ENCODE results near the gene PSEN2.

Gene PSEN2

GRCh38 chr1:226870026-226870400 lies 403 bp upstream of the PSEN2 start:
- no peak for DNase-seq (ENCODE audit: low read depth, low spot score)

GRCh38 chr1:226871636-226872327 lies 1.4 kb downstream of the PSEN2 start:
- Histone ChIP-seq H3K4me3 (no peak overlapping the region), H3K27ac (no peak overlapping the region), H3K36me3 (ENCODE audit: insufficient read depth, low read length) (no peaks in the 10 kb centered on the region), H3K9ac (ENCODE audit: insufficient read length) (no peak overlapping the region), H3K9me3 (ENCODE audit: low read depth, low read length) (no peaks in the 10 kb centered on the region)
- TF ChIP-seq EZH2 (IDR thresholded peaks at IDR 0.05) (no peak), POLR2AphosphoS5 (IDR thresholded peaks at IDR 0.05; ENCODE audit: borderline replicate concordance, low read depth, low read length) (no peak), FOXP2 (optimal IDR thresholded peaks at IDR 0.05; ENCODE audit: control extremely low read depth, extremely low read length, insufficient read depth) (no peak)
- no peak for DNase-seq (ENCODE audit: low read depth, low spot score)

More at GRCh38 chr1:226870026-226870400, 403 bp upstream of the PSEN2 start:
- Histone ChIP-seq H3K9me3 (ENCODE audit: low read depth, low read length) (no peaks in the 10 kb centered on the region), H3K27ac (no peak overlapping the region), H3K9ac (ENCODE audit: insufficient read length) (peak overlapping the region; percentile 14), H3K36me3 (ENCODE audit: insufficient read depth, low read length) (no peaks in the 10 kb centered on the region), H3K4me3 (peak overlapping the region; percentile 74)
- TF ChIP-seq POLR2AphosphoS5 (IDR thresholded peaks at IDR 0.05; ENCODE audit: borderline replicate concordance, low read depth, low read length) = no peak
- TF ChIP-seq EZH2 (IDR thresholded peaks at IDR 0.05) = no peak

GRCh38 chr1:226872437-226872836 lies 2.0 kb downstream of the PSEN2 start:
- Histone ChIP-seq H3K9me3 (ENCODE audit: low read depth, low read length) (no peaks in the 10 kb centered on the region), H3K36me3 (ENCODE audit: insufficient read depth, low read length) (no peaks in the 10 kb centered on the region), H3K27ac (no peak overlapping the region), H3K4me3 (no peak overlapping the region), H3K9ac (ENCODE audit: insufficient read length) (no peak overlapping the region)
- no peak for DNase-seq (ENCODE audit: low read depth, low spot score)
- TF ChIP-seq POLR2AphosphoS5 (IDR thresholded peaks at IDR 0.05; ENCODE audit: borderline replicate concordance, low read depth, low read length) (no peak), EZH2 (IDR thresholded peaks at IDR 0.05) (no peak), FOXP2 (optimal IDR thresholded peaks at IDR 0.05; ENCODE audit: control extremely low read depth, extremely low read length, insufficient read depth) (no peak)

GRCh38 chr1:226873771-226874578 lies 3.6 kb downstream of the PSEN2 start:
- H3K4me3 ChIP-seq = no peak overlapping the region
- TF ChIP-seq POLR2AphosphoS5 (IDR thresholded peaks at IDR 0.05; ENCODE audit: borderline replicate concordance, low read depth, low read length) (no peak), FOXP2 (optimal IDR thresholded peaks at IDR 0.05; ENCODE audit: control extremely low read depth, extremely low read length, insufficient read depth) (no peak), EZH2 (IDR thresholded peaks at IDR 0.05) (no peak)
- H3K9ac ChIP-seq (ENCODE audit: insufficient read length) = no peak overlapping the region
- no peaks in the 10 kb centered on the region for H3K9me3 ChIP-seq (ENCODE audit: low read depth, low read length)
- H3K36me3 ChIP-seq (ENCODE audit: insufficient read depth, low read length) = no peaks in the 10 kb centered on the region
- no peak overlapping the region for H3K27ac ChIP-seq
- no peak for DNase-seq (ENCODE audit: low read depth, low spot score)

GRCh38 chr1:226874579-226875425 lies 4.4 kb downstream of the PSEN2 start:
- no peak overlapping the region for H3K9ac ChIP-seq (ENCODE audit: insufficient read length)

GRCh38 chr1:226875641-226876295 lies 5.4 kb downstream of the PSEN2 start:
- Histone ChIP-seq H3K9ac (ENCODE audit: insufficient read length) (no peak overlapping the region), H3K4me3 (no peak overlapping the region), H3K27ac (no peak overlapping the region), H3K9me3 (ENCODE audit: low read depth, low read length) (no peaks in the 10 kb centered on the region), H3K36me3 (ENCODE audit: insufficient read depth, low read length) (no peaks in the 10 kb centered on the region)
- TF ChIP-seq FOXP2 (optimal IDR thresholded peaks at IDR 0.05; ENCODE audit: control extremely low read depth, extremely low read length, insufficient read depth) = no peak
- TF ChIP-seq EZH2 (IDR thresholded peaks at IDR 0.05) = no peak
- TF ChIP-seq POLR2AphosphoS5 (IDR thresholded peaks at IDR 0.05; ENCODE audit: borderline replicate concordance, low read depth, low read length) = no peak
- DNase-seq (ENCODE audit: low read depth, low spot score) = no peak

More at GRCh38 chr1:226874579-226875425, 4.4 kb downstream of the PSEN2 start:
- H3K4me3 ChIP-seq = no peak overlapping the region
- H3K27ac ChIP-seq = no peak overlapping the region
- DNase-seq (ENCODE audit: low read depth, low spot score) = no peak
- H3K9me3 ChIP-seq (ENCODE audit: low read depth, low read length) = no peaks in the 10 kb centered on the region
- no peaks in the 10 kb centered on the region for H3K36me3 ChIP-seq (ENCODE audit: insufficient read depth, low read length)
- TF ChIP-seq FOXP2 (optimal IDR thresholded peaks at IDR 0.05; ENCODE audit: control extremely low read depth, extremely low read length, insufficient read depth) (no peak), POLR2AphosphoS5 (IDR thresholded peaks at IDR 0.05; ENCODE audit: borderline replicate concordance, low read depth, low read length) (no peak), EZH2 (IDR thresholded peaks at IDR 0.05) (no peak)

GRCh38 chr1:226877669-226878068 lies 7.3 kb downstream of the PSEN2 start:
- H3K4me3 ChIP-seq = no peak overlapping the region
- no peaks in the 10 kb centered on the region for H3K9me3 ChIP-seq (ENCODE audit: low read depth, low read length)
- H3K36me3 ChIP-seq (ENCODE audit: insufficient read depth, low read length) = no peaks in the 10 kb centered on the region
- H3K27ac ChIP-seq = no peak overlapping the region
- H3K9ac ChIP-seq (ENCODE audit: insufficient read length) = no peak overlapping the region
- TF ChIP-seq FOXP2 (optimal IDR thresholded peaks at IDR 0.05; ENCODE audit: control extremely low read depth, extremely low read length, insufficient read depth) (no peak), EZH2 (IDR thresholded peaks at IDR 0.05) (no peak), POLR2AphosphoS5 (IDR thresholded peaks at IDR 0.05; ENCODE audit: borderline replicate concordance, low read depth, low read length) (no peak)
- no peak for DNase-seq (ENCODE audit: low read depth, low spot score)
